Measurements from ENCODE around the gene SLC37A2.

SLC37A2 gene

DNA sequence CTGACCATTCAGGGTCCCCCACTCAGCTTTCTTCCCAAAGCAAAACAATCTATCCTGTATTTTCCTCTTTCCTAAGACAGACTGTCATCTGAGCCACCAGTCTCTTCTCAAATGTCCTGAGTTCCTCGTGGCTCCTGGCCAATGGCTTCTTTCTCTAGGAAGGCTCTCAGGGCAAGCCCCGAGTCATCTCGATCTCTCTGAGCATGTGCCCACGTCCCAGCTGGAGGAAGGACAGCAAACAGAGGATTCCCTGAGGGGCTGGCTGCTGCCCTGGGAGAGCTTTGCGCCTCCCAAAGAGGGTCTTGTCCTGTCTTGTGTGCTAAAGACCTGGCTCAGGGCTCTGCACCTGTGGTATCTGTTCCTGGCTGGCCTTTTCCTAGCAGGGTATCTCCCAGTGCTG, 8.3 kb downstream of the SLC37A2 start:
- DNase-seq = no peak

- DNase-seq = no peak
Measured at GRCh38 chr11:125071846-125072217, 8.7 kb downstream of the SLC37A2 start.

- DNase-seq = no peak
Measured at GRCh38 chr11:125072218-125072960, 9.3 kb downstream of the SLC37A2 start.

DNA sequence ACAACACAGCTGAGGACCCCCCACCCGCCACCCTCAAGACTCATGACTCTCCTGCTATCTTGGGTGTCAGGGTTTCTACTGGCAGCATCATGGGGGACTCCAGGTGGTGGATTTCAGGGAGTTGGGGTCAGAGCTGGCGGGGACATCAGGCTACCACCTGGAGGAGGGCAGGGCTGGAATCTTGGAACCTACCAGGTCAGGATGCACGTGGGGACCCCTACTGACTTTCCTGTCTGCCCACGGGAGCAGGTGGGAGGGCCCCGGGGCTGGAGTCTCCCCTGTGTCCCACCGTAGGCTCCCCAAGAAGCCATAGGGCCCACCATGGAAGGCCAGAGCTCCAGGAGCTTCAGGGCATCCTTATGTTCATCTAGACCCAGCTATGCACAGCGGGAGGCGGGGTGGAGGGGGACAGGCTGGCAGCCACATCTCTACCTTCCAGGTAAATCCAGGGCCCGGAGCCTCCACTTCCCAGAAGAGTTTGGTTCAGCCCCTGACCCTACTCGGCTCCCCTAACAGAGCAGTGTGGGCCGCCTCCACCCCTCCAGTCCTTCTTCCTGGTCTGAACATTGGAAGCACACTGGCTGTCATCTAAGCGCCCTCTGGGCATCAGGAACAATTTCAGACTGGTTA, 10.0 kb downstream of the SLC37A2 start:
- DNase-seq = no peak

DNA sequence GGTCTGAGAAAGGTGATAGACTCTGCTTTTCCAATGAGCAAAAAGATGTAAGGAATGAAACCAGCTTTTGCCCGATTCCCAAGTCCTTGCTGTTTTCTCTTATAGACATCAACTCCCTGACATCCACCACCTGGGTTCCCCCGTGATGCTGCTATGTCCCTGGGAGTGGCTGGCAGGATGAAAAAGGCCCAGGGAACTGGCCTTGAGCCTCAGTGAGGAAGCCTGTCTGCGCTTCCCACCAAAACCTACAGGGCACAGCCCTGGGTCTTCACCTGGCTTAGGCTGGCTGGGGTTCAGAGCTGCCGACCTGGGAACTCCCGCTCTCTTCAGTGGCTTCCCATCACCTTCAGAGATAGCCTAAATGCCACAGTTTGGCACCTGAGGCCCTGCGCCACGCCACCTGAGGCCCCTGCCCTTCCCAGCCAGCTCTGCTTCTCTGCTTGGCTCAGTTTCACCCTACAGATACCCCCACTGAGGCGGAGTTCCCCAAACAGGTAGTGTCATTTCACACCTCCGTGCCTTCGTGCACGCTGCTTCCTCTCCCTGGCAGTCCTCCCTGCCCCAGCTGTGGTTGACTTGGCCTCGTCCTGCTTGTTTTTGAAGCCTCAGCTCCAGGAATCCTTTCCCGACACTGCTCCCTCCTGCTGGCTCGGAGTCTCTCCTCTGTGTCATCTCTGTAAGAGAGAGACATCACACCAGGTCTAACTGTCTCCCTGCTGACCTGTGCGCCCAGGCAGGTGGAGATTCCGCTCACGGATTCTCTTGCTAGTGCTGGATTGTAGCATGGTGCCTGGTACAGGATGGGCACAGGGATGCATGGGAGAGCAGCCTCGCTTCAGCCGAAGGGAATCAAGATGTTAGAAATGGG, 10.7 kb downstream of the SLC37A2 start:
- DNase-seq = no peak

DNA sequence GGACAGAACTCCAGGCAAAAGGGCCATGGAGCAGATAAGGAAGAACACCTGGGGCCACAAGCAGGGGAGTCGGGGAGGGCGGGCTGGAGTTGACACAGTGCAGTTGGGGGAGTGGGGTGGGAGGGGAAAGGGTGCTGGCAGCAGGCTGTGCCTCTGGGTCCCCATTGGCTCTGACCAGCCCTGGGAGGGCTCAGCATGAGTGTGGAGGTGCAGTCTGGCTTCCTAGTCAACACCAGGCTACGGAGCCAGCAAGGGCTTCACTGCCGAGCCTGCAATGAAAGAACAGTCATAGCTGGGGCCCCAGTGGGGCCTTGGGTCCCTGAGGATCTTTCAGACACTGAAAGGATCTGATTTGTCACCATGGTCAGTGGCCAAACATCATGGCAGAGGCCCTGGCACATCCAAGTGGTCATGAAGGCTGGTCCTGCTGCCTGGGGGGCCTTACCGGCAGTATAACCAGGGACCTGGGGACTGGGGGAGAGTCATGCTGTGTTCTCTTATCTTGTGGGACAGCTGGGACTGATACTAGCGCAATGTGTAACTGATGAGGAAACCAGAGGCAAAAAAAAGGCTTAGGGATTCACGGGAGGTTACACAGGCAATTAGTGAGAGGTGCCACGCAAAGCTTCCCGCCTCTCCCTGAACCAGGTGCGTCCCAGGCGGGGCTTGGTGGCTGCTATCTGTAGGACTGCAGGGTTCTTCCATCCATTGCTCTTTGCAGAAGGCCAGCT, 11.6 kb downstream of the SLC37A2 start:
- no peak for DNase-seq

DNA sequence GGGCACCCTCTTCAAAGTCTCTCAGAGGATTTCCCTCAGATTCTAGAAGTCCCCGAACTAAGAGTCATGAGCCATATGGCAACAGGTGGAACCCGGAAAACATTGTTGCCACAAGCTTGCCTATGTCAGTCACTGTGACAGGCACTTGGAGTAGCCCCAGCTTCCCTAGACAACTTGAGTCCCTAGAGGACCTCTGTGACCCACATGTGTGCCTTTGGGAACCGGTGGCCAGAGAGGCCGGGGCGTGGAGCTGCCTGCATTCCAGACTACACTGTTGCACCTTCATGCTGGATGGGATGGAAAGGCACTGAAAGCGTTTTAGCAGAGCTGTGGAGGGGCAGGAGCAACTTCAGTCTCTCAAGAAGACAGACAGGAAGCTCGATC, 12.1 kb downstream of the SLC37A2 start:
- no peak for DNase-seq

GRCh38 chr11:125075900-125076317, 12.8 kb downstream of the SLC37A2 start:
- no peak for DNase-seq

- no peak for DNase-seq
Measured at GRCh38 chr11:125076378-125076945, 13.4 kb downstream of the SLC37A2 start.

DNA sequence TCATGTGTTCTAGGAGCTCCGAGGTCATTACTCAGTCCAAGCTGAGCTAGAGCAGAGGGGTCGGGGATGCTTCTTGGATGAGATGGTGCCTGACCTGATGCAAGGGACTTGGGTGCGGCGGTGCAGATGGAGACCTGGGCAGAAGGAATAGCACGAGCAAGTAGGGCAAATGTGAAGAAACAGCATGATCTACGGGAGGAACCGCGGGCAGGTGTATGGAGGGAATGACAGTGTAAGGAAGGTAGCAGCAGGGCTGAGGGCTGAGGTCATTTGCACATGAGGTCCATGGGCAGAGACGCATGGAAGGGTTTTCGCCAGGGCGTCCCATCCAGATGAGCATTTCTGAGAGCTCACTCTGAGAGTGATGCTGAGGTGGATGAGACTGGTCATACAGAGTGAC, 14.9 kb downstream of the SLC37A2 start:
- DNase-seq = no peak

GRCh38 chr11:125078516-125079140, 15.5 kb downstream of the SLC37A2 start:
- no peak for DNase-seq

- DNase-seq = no peak
Measured at GRCh38 chr11:125079151-125079877, 16.2 kb downstream of the SLC37A2 start.

- no peak for DNase-seq
Measured at GRCh38 chr11:125079878-125080530, 16.9 kb downstream of the SLC37A2 start.

- DNase-seq = no peak
Measured at GRCh38 chr11:125080531-125080911, 17.4 kb downstream of the SLC37A2 start.

DNA sequence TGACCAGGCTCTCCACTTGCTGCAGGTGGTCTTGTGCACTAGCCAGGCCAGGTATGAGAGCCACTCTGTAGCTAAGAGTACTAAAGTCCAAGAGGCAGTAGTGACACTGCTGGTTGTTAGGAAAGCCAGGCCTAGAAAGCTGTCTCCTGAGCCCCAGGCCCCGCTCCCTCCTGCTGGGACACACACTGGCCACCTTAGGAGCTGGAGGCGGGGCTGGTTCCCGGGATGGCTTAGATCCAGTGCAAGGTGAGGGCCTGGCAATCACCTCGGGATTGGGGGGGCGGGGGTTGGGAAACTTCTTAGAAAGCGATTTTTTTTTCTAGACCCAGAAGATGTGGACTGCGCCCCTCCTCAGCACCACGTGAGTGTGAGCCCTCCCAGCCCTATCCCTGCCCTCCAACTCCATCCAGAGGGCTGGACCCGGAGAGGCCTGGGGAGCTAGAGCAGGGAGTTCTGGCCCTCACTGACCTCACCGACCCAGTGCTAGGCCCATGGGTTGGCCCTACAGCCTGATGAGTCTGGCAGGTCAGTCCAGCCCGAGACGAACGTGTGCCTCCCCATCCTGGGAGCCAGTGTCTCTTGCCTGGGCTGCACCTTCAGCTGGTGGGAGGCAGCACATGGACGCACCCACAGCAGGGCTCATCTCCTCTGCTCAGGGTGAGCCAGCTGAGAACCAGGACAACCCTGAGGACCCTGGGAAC, 18.1 kb downstream of the SLC37A2 start:
- DNase-seq = no peak

DNA sequence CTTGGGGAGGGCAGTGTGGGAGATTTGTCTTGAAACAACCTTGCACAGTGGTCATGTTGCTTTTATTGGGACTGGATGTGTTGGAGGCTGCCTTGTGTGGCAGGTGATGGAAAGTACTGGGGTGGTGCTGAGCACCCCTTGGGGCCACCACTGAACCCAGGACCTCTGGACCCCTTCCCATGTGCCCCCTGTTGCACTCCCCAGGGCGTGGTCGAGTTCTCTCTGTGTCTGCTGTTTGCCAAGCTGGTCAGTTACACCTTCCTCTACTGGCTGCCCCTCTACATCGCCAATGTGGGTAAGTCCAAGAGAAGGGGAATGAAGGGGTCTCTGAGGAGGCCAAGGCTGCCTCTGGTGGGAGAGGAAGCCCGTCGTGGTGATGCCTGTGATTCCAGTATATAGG, 18.9 kb downstream of the SLC37A2 start:
- no peak for DNase-seq

- DNase-seq = no peak
Measured at GRCh38 chr11:125082611-125083311, 19.7 kb downstream of the SLC37A2 start.

GRCh38 chr11:125083312-125084056, 20.4 kb downstream of the SLC37A2 start:
- no peak for DNase-seq

DNA sequence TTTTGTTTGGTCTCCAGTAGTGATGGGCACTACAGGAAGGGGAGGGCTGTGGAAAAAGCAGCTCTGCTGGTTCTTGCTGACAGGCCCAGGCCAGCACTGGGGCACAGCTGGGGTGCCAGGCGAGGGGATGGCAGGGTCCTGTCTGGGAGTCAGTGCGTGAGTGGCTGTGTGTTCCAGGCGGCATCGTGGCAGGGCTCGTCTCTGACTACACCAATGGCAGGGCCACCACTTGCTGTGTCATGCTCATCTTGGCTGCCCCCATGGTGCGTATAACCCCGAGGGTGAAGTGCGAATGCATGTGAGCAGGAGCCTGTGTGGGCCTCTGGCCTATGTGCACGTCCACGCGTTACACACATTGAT, 20.9 kb downstream of the SLC37A2 start:
- no peak for DNase-seq
